Stimulated activated CD8-positive, alpha-beta memory T cell treated with anti-CD3 and anti-CD28 coated beads, Interleukin-15, amount 100 ng/mL, for 1 hour (primary cell): ENCODE measurements around the gene NOS3.
"Not testable (repeated sequence)": the region's sequence is repeated elsewhere in the genome, so short reads cannot be mapped to it uniquely, and the experiment has no call there.

Source experiments
- DNase-seq: peaks from one replicate; pipeline ENCODE4 v3.0.0-alpha.2; 2020; ENCODE audit warnings: low read depth

The NOS3 gene

DNA sequence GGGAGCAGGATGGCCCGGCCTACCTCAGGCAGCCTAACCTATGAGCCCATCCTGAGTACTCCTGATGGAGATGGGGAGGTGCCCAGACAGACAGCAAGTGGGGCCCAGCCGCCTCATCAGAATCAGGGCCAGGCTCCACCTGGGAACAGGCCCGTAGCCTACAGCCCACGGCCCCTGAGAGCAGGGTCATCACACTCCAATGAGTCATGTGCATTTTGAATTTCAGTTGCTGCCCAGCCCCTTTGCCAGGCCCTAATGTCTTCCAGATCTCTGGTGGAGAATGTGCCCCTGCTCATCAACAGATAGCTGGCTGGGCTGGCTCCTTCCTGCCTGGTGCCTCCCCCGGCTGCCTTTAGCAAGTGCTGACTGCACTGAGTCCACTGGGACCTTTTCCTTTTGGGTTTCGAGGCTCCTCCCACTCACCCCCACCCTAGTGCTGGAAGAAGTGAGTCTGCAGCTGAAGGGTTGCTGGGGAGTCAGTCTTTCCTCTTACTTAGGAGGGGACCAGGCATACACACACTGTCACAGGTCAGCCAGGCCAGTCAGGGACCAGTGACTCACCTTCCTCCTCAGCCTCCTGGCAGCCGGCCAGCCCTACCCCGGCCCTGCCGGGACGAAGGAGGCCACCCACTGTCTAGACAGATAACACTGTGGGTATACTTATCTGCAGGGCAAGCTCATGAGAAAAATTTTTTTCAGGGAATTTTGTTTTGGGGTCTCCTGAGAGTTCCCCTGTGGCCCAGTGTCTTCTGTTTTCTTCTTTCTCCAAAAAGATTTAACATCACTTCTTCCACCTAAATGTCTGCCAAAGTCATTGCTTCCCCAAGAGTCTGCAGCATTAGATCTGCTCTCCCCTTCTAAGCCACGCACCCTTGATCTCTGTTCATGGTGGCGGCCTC lies 48.4 kb downstream of the NOS3 start:
- no peak for DNase-seq

DNA sequence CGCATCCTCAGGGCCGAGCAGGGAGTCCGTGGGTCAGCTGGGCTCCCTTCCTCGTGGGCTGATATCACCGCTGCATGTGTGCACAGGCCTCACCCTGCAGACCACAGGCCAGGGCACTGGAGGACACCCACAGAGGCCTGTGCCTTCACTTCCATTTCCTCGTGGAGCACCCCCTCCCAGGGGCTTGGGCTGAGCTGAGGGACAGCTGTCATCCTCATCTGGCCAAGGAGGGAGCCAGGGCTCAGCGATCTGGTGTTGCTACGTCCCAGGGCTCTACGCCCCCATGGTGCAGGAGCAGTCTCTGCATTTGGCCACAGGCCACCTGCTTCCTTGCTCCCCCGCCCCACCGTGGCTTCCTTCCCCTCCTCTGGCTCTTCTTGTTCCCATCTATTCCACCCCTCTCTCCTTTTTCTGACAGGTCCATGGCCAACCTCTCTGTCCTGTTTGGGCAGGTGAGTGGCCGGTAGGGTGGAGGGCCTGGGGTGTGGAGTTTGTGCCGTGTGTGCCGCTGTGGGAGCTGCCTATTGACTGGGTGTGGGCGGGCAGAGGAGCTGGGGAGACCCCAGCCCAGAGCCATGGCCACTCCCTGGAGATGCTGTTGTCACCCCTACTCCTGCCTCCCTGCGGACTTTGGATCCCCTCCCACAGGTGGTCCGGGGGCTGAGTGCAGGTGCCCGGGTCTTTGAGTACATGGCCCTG lies 49.2 kb downstream of the NOS3 start:
- DNase-seq, result no peak

DNA sequence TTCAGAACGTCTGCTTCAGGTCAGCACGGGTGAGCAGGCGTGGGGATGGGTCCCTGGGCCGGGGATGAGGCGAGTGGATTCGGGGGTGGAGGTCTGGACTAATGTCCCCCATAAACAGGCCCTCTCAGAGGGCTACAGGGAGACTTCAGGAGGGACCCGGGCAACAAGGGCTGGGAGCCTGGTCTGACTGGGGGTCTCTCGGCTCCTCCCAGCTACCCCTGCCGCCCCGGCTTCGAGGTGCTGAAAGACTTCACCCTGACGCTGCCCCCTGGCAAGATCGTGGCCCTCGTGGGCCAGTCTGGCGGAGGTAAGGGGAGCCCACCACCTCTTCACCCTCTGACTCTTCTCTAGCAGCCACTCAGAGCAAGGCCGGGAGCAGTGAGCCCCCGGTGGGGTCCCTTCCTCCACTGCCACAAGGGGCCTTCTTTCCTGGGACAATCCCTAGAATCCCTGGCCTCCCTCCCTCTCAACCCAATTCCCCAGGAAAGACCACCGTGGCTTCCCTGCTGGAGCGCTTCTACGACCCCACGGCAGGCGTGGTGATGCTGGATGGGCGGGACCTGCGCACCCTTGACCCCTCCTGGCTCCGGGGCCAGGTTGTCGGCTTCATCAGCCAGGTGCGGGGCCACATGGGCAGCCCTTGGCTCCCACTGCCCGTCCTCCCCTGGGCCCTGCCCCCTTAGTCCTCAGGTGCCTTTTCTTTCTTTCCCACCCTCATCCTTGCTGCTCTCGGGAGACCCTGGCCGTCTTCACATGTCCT lies 50.0 kb downstream of the NOS3 start:
- DNase-seq, result no peak

DNA sequence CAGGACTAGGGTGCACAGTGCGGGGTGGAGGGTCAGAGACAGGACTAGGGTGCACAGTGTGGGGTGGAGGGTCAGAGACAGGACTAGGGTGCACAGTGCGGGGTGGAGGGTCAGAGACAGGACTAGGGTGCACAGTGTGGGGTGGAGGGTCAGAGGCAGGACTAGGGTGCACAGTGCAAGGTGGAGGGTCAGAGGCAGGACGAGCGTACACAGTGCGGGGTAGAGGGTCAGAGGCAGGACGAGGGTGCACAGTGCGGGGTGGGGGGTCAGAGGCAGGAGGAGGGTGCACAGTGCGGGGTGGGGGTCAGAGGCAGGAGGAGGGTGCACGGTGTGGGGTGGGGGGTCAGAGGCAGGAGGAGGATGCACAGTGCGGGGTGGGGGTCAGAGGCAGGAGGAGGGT lies 52.6 kb downstream of the NOS3 start:
- DNase-seq, result not testable (repeated sequence)

GRCh38 chr7:151043959-151044358 lies 53.1 kb downstream of the NOS3 start:
- no peak for DNase-seq

GRCh38 chr7:151045262-151045661 lies 54.4 kb downstream of the NOS3 start:
- DNase-seq, result no peak

GRCh38 chr7:151045967-151046366 lies 55.1 kb downstream of the NOS3 start:
- DNase-seq, result no peak

DNA sequence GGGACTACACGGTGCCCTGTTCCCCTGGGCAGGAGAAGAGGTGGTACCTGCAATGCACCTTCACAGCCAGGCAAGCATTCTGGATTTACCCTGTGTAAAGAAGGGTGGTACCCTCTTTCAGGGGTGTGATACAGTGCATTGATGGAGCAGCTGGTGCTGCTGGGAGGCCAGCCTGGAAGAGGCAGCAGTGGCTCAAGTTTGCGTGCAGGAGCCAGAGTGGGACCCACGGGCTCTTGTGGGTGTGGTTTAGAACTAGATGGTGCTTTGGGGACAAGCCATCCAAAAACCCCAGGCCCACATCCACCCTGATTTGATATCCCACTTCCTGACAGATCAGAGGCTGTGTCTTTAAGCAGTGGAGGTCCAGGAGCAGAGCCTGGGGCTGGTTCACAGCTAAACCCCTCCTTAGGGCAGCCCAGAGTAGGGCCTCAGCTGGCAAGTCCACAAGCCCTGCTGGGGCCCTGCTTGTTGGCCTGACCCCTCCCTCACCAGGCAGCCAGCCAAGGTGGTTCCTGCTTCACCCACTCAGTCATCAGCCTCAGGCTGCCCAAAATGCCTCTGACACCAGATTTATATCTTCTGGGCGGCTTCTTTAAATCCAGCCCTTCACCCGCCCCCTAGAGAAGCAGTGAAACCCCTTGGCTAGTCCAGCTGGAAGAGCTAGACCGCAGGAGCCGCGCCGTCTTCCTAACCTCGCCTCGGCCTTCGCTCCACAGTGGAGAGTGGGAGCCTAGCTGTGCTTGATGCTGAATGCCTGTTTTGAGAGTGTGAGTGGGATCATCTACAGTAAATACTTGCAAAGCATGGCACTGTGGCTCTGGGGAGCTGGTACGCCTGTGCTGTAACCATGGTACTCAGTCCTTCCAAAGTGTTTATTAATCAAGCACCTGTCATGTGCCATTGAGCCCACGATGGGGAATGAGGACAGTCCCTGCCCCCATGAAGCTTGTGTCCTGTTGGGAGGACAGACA lies 56.1 kb downstream of the NOS3 start:
- DNase-seq, result no peak

DNA sequence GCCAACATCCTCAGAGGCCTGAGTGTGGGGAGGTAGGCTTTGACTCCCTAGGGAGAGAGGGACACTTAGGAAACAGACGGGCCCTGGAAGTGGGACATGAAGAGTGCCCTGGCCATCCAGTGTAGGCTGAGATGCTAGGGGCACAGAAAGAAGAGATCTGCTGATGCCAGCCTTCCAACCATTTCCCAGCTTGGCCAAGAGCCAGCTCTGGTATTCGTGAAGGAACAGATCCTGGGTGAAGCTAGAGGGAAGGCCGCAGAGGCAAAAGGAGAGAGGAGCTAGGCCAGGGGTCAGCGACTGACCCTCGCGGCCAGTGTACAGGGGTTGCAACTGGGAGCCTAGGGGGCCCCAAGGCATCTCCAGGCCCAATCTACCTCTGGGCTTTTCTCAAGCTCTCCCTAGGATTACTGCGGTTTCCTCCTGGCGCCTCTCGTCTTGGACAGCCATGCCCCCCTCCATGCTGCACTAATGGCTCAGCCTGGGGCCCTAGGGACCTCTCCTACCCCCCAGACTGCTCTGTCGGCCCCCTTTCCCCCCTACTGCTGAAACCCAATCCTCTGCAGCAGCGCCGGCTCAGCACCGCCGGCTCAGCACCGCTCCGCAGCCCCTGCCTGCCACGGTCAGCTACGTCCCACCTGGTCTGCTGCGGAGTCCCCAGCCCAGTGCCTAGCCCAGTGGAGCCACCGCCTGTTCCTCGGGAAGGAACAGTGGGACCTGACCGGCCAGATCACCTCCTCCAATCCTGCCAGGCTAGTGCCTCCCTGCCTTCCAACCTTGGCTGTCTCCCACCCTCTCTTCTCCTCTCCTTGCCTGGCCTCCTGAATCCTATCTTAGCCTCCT lies 57.4 kb downstream of the NOS3 start, which contains the start of gene ASIC3:
TSS of gene ASIC3 (plus strand) at position 556 of the 840 bp plus-strand sequence. CDS start 355 bp downstream, outside the sequence.
- no peak for DNase-seq

GRCh38 chr7:151048911-151049463 lies 58.2 kb downstream of the NOS3 start:
- DNase-seq, result no peak

DNA sequence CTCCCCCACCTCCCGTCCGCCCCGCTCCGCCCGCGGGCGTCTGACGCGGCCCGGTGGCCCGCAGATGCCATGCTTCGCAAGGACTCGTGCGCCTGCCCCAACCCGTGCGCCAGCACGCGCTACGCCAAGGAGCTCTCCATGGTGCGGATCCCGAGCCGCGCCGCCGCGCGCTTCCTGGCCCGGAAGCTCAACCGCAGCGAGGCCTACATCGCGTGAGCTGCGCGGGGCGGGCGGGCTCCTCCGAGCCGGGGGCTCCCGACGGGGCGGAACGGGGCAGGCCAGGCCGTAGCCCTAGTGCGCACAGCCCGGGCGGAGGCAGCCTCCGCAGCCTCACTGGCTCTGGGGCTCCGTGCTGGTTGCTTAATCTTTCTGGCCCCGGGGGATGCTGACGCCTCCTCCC lies 60.3 kb downstream of the NOS3 start:
- DNase-seq, result no peak

- DNase-seq, result no peak
Observed at GRCh38 chr7:151053096-151053495, 62.3 kb downstream of the NOS3 start.

GRCh38 chr7:151053751-151054150 lies 62.9 kb downstream of the NOS3 start:
- DNase-seq, result no peak

DNA sequence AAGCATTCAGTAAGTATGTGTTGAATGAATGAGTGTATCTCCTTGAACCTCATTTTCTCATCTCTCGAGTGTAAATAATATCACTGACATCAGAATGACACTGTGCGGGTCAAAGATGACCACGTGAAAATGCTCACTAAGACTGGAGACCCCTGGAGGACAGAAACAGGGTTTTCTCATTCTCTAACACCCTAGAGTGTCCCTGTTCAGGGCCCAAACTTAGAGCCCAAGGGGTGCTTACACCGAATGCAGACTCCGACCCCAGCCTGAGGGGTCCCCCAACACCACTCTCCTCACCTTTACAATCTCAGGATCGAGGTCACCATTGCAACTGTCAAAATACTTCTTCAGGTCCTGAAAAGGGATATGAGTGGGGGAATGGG lies 65.5 kb downstream of the NOS3 start:
- DNase-seq, result no peak

DNA sequence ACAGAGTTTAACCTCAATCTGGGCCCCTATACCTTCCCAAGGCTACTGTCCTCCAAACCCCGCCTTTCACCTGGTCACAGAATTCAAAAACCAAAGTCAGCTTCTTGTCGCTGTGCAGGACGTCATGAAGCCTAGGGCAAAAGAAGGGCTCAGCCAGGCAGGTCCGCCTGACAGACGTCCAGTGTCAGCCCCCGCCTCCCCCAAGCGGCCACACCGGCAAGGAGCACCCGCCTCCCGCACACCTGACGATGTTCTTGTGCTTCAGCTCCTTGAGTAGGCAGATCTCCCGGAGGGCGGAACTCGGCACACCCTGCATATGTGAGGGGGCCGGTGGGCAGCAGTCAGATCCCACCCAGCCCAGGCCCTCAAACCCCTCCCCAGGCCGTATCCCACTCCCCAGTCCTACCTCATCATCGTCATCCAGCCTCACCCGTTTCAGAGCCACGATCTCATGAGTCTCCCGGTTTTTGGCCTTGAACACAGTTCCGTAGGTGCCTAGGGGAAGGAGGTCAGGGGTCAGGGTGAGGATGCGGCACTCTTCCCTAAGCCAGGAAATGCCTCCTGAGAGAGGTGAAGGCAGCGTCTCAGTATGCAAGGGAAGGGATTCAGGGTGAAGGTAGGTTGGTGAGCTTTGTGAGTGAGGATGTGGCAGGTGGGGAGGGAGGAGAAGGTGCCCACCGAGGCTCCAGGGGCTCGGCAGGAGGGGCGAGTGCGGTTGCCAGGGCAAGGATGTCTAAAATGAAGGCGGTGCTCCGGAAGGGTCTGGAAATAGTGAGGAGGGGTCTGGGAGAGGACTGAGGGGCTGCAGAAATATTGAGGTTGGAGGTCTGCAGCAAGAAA lies 66.1 kb downstream of the NOS3 start:
- no peak for DNase-seq

DNA sequence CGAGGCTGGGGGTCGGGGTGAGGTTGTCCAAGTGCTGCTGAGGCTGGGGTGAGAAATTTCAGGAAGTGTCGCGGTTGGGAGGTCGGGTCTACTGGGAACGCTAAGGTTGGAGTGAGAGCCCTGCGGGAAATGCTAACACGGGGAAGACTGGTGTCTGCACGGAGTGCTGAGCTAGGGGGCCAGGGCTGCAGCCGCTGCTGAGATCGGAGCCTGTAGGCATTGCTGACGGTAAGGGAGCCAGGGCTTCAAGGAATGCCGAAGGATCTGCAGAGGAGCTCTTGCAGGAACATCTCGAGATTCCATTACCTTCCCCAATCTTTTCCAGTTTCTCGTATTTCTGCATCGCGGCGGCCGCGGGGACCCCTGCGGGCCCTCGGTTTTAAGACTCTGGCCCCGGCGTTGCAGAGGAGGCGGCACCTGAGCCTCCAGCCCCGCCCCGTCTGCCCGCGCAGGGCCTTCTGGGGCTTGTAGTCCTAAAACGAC lies 66.7 kb downstream of the NOS3 start, which contains the start of gene CDK5:
TSS of gene CDK5 (minus strand) at position 392 of the 483 bp plus-strand sequence. CDS start at position 343, 49 bp downstream.
- no peak for DNase-seq

DNA sequence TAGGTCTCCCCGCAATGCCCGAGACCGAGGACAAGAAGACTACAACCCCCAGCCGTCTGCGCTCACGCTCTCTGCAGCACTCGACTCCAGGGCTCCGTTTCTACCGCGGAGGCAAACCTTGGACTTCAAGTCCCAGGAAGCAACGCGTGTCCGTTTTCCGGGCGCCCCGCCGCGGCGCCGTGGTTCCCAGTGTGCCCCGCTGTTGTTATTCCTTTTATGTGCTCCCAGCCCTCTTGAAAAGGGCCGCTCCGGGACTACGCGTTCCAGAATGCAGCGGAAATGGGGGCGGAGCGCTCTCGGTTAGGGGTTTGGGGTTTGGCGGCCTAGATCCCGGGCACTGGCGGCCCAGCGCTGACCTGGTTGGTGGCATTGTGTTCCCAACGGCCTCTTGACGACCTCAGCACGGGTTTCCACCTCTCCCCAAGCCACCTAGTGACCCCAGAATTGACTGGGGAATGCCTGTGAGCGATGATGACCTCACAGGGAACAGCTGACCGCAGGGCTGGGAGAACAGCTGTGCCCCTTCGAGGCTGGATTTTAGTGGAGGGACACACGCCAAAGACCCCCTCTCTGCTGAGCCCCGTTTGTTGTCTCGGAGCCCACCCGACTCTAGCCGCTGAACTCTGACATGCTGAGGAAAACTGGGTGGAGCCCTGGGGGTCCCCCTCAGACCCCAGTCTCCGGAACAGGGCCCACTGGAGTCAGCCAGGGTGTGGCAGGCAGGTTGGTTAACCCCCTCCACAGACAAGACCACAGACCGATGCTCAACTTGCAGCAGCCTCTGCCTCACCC lies 67.4 kb downstream of the NOS3 start:
- peak; percentile 93 for DNase-seq

- DNase-seq, result no peak
Observed at GRCh38 chr7:151058781-151059366, 68.1 kb downstream of the NOS3 start.
